ENCODE data around the gene PRXL2B.

Gene PRXL2B

GRCh38 chr1:2596530-2597333 is 10.2 kb downstream of the PRXL2B start:
- DNase-seq (ENCODE audit: low read depth in 2 of 3, low spot score in 2 of 3), result no peak

- no peak for DNase-seq (ENCODE audit: low read depth in 2 of 3, low spot score in 2 of 3)
Measured at GRCh38 chr1:2597441-2598328, 11.1 kb downstream of the PRXL2B start.

GRCh38 chr1:2598329-2598931 is 11.9 kb downstream of the PRXL2B start:
- DNase-seq (ENCODE audit: low read depth in 2 of 3, low spot score in 2 of 3), result no peak

- no peak for DNase-seq (ENCODE audit: low read depth in 2 of 3, low spot score in 2 of 3)
Measured at GRCh38 chr1:2601721-2602303, 15.2 kb downstream of the PRXL2B start.

GRCh38 chr1:2602311-2602835 is 15.8 kb downstream of the PRXL2B start:
- DNase-seq (ENCODE audit: low read depth in 2 of 3, low spot score in 2 of 3), result no peak

- no peak for DNase-seq (ENCODE audit: low read depth in 2 of 3, low spot score in 2 of 3)
Measured at GRCh38 chr1:2602866-2603520, 16.4 kb downstream of the PRXL2B start.

GRCh38 chr1:2603521-2604155 is 17.1 kb downstream of the PRXL2B start:
- DNase-seq (ENCODE audit: low read depth in 2 of 3, low spot score in 2 of 3), result no peak

GRCh38 chr1:2604156-2604843 is 17.7 kb downstream of the PRXL2B start:
- no peak for DNase-seq (ENCODE audit: low read depth in 2 of 3, low spot score in 2 of 3)

- DNase-seq (ENCODE audit: low read depth in 2 of 3, low spot score in 2 of 3), result no peak
Measured at GRCh38 chr1:2604844-2605508, 18.4 kb downstream of the PRXL2B start.

GRCh38 chr1:2605509-2606395 is 19.2 kb downstream of the PRXL2B start:
- no peak for DNase-seq (ENCODE audit: low read depth in 2 of 3, low spot score in 2 of 3)

- no peak for DNase-seq (ENCODE audit: low read depth in 2 of 3, low spot score in 2 of 3)
Measured at GRCh38 chr1:2606396-2606880, 19.9 kb downstream of the PRXL2B start.

GRCh38 chr1:2606881-2607621 is 20.5 kb downstream of the PRXL2B start:
- no peak for DNase-seq (ENCODE audit: low read depth in 2 of 3, low spot score in 2 of 3)

GRCh38 chr1:2607641-2608091 is 21.1 kb downstream of the PRXL2B start:
- DNase-seq (ENCODE audit: low read depth in 2 of 3, low spot score in 2 of 3), result no peak

GRCh38 chr1:2609319-2610035 is 22.9 kb downstream of the PRXL2B start:
- DNase-seq (ENCODE audit: low read depth in 2 of 3, low spot score in 2 of 3), result no peak

GRCh38 chr1:2610036-2610959 is 23.7 kb downstream of the PRXL2B start:
- DNase-seq (ENCODE audit: low read depth in 2 of 3, low spot score in 2 of 3), result no peak
